Measurements from ENCODE around the gene TMEM19.

GRCh38 chr12:71721783-71722505 is 36.1 kb downstream of the TMEM19 start:
- TF ChIP-seq CTCF (IDR thresholded peaks at IDR 0.05) (no peak), FOXJ3 (CRISPR knock-in tag; IDR thresholded peaks at IDR 0.05) (no peak), MEF2A (IDR thresholded peaks at IDR 0.05; ENCODE audit: borderline replicate concordance, low read depth) (no peak), TAF1 (IDR thresholded peaks at IDR 0.05; ENCODE audit: borderline replicate concordance, low read depth, low read length) (no peak), USF1 (IDR thresholded peaks at IDR 0.05; ENCODE audit: borderline replicate concordance, low read depth) (no peak), RAD21 (IDR thresholded peaks at IDR 0.05; ENCODE audit: low read length) (no peak), SIN3A (IDR thresholded peaks at IDR 0.05; ENCODE audit: borderline replicate concordance, low read depth, low read length) (no peak), NRF1 (IDR thresholded peaks at IDR 0.05; ENCODE audit: low read depth, low read length) (no peak), SMC3 (IDR thresholded peaks at IDR 0.05; ENCODE audit: low read depth, low read length) (no peak), GABPA (IDR thresholded peaks at IDR 0.05; ENCODE audit: low read depth) (no peak)

Data from SK-N-SH (cell line).